Stimulated activated CD8-positive, alpha-beta memory T cell treated with anti-CD3 and anti-CD28 coated beads, Interleukin-12 subunit alpha, Interleukin-12 subunit beta, amount 100 ng/mL, for 1 hour (primary cell): ENCODE measurements around the gene SLIT3.

ENCODE experiments used
- DNase-seq: peaks from one replicate; pipeline ENCODE4 v3.0.0-alpha.2; 2020; ENCODE audit warnings: low read depth

Gene SLIT3

GRCh38 chr5:168992016-168992415 is 308.9 kb downstream of the SLIT3 start:
- DNase-seq, result no peak

- no peak for DNase-seq
Observed at GRCh38 chr5:168991311-168991710, 309.6 kb downstream of the SLIT3 start.

DNA sequence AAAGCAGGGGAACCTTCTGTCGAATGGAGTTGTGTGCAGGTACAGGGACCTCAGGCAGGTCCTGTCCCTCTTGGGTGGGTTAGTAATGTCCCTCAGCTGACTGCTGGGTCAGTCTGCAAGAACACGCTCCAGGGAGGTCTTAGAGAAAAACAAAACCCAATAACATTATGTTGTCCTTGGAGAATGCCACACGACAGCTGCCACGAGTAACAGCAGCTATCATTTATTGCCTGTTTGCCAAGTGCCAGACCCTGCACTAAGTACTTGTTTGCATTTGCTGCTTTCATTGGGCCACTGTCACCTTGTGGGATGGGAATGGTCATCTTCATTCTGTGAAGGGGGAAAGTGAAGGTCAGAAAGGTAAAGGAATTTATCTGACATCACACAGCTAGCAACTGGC is 310.3 kb downstream of the SLIT3 start:
- DNase-seq, result no peak

- no peak for DNase-seq
Observed at GRCh38 chr5:168989731-168990505, 311.0 kb downstream of the SLIT3 start.

GRCh38 chr5:168988699-168989098 is 312.2 kb downstream of the SLIT3 start:
- no peak for DNase-seq

- peak; percentile 11 for DNase-seq
Observed at GRCh38 chr5:168987543-168988300, 313.2 kb downstream of the SLIT3 start.

GRCh38 chr5:168985454-168985853 is 315.5 kb downstream of the SLIT3 start:
- no peak for DNase-seq

DNA sequence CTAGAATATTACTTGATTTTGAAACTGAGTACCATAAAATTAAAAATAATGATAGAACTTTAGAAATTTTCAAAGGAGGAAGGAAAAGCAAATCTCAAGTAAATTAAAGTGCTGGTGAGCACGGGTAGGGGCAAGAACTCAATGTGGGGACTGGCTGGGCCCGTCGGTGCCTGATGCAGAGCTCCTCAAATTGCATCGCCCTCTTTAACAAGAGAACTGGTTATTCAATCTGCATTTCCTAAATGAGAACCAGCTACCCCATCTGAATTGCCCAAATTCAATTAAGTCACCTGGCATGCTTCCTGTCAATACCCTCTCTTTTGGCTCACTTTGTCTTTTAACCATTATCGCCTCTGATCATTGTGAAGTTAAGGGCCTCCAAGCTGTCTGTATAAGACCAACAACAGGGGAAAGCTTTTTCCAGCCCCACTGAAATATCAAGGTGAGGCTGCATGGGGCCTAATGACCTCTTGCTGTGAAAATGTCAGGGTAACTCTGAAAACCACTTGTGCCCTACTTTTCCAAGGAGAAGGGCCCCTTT is 316.7 kb downstream of the SLIT3 start:
- DNase-seq, result no peak

DNA sequence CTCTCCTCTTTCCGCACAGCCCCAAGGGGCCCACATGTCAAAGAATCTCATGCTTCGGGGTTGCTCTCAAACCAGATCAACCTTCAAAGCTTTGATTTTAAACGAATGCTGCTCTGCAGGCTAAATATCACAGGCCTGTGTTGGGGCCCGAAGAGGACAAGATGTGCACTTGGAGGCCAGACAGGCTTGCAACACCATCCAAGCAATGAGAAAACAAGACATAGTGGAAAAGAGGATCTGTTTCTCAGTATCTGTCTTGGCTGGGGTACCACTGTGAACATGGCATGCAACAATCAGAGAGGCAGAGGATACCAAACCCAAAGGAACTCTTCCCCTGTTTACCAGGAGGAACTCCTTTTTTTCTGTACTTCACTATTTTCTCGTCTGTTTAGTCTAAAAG is 321.8 kb downstream of the SLIT3 start:
- no peak for DNase-seq

DNA sequence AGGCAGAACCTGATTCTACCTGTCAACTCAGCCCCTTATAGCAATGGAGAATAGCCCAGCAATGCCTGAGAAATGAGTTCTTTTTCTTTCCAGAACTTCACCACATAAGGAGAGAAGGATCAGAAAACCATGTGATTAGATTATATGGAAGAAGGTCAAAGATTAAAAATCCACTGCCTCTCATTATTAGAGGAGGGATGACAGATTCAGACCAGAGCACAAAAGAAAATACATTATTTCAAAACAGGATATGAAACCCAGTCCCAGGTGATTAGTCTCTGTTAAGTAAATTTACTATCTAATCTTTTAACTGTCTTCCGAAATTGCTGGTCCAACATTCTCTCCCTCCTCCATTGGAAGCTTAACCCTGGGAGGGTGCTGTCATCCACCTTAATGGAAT is 322.4 kb downstream of the SLIT3 start:
- DNase-seq, result no peak

DNA sequence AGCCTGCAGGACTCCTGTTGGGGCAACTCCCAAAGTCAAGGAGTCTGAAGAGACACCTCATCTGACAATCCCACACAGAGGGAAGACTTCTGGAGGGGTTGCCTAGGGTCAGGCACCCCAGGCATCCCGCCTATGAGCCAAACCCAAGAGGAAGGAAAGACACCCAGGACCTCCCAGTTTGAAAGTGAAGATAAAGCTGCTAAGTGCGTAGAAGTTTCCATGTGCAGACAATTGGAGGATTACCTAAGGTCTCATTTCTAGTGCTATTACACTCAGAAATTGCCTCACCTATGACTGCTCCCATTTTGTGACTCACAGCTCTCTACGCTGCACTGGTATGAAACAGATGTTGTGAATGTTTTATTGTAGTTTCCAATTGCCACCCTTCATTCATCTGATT is 322.9 kb downstream of the SLIT3 start:
- no peak for DNase-seq

GRCh38 chr5:168976311-168976970 is 324.5 kb downstream of the SLIT3 start:
- no peak for DNase-seq

DNA sequence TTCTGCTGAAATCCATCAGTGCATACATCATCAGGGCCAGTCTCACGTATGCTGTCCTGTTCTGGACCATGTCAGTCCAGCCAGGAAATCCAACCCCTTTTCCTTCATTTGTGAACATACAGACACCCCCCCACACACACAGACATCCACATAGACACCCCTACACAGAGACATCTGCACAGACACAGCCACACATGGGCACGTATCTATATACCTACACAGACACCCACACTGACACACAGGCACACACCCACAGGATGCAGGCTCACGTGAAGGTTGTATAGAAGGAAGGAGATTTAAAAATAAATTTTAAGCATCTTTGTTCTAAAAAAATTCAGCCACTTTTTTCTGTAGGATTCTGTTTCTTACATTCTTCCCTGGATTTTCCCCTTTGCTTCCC is 325.6 kb downstream of the SLIT3 start:
- no peak for DNase-seq

DNA sequence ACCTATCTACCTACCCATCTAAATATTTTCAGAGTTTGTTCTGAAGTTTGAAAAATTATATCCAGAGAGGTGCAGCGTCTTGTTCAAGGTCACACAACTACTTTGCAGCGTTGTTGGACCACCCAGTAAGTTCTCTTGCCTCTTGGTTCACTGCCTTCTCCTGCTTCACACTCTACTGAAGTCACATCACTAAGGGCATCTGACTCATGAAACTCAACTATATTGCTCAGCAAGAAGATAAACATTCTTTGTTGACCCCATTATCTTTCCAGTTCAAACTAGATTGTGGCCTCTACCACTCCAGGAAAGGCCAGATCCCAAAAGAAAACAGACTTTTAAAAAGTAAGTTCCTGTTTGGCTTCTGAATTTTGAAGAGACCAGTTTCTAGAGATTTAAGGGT is 326.9 kb downstream of the SLIT3 start:
- DNase-seq, result no peak

- DNase-seq, result no peak
Observed at GRCh38 chr5:168972731-168973130, 328.2 kb downstream of the SLIT3 start.

DNA sequence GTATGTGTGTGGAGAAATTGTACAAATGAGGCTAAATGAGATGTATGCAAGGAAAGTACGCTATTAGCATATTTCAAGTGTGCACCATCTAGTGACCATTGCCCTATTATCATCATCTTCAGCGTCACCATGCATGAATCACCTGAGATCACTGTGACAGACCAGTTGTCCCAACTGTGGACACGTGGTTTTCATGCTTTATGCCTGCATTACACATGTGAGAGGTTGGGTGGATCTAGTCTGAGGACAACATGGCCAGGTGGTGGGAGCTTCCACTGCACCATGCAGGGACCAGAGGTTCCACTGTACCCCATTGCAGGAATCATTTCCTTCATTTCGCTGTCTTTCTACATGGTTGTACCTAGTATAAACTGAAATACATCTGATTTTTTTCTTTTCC is 329.8 kb downstream of the SLIT3 start:
- no peak for DNase-seq

GRCh38 chr5:168969326-168969886 is 331.5 kb downstream of the SLIT3 start:
- no peak for DNase-seq

DNA sequence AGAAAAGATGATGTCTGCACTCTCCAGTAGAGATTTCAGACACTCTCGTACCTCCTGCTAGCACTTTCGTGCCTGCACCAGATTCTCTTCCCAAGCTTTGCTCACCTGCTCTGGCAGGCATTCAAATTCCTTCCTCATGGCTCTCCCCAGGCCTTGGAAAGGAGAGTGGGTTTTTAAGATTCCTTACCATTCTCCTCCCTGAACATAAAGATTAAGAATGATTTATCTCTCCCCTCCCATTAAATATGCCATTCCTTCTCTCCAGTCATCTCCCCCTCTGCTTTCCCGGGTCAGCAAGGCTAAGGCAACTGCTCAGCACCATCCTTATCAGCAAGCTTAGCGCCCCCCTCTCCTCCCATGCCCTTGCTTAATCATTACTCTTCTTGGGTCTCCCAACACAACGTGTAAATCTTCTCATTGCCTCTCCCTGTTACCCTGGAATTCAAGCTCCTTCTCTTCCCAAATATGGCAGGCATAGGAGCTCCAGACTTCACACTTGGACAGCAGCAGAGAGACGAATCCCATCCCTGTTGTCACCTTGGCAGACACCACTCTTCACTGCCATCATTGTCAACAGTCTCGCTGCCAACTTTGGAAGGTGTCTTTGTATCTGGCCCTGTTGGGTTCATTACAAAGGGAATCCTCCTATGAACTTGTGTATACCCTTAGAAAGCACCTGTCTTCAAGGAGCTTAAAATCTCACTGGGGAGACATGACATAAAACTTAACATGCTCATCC is 332.9 kb downstream of the SLIT3 start:
- no peak for DNase-seq

DNA sequence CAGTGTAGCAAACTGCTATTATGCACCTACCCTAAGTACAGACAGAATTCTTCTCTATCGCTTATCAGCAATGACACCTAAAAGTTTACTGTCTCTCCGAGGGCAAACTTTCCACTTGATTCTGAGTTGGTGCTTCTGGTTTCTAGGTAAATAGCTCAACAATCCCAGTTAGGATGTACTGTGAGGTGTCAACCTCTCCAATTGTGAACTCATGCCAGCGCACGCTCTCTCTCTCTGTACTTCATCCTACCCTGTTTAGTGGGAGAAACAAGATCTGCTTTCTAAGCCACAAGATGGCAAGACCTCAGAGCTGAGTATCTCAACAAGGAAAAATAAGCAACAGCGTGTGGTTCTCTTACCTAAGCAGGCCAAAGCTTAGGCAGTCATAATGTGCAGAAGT is 335.3 kb downstream of the SLIT3 start:
- DNase-seq, result no peak

GRCh38 chr5:168964182-168964581 is 336.8 kb downstream of the SLIT3 start:
- no peak for DNase-seq

DNA sequence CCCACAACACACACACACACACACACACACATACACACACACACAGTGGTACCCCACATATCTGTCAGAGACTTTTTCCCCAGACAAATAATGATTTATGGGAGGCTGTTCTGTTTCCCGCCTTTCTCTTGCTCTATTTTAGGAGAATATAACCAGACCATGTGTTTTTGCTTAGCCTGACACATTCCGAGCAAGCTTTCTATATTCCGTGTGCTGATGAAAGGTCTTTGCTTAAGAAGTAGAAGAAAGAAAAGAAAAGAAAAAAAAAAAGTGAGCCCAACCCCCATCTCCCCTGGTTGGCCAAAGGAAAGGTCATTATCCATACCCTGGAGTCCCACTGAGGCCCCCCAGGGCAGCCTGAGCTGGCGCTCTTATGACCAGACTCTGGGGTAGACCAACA is 338.6 kb downstream of the SLIT3 start:
- DNase-seq, result no peak

DNA sequence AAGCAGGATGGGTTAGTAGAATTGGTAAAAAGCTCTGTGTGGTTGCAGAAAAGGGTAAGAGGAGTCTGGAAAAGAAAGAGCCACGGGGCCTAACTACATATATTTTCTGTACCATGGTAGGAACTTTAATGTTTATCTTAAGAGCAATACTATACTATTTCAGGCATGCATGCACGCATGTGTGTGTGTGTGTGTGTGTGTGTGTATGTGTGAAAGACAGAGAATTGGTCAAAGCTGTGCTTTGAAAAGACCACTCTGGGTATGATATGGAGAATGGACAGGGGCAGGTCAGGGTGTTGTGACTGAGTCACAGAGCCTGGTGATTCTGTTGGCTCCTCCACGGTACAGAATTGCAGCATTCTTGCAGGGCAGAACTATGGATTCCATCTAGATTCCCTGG is 339.3 kb downstream of the SLIT3 start:
- DNase-seq, result no peak
